H1 (cell line): Measurements from ENCODE around the gene NUP98. TPM values are rescaled to one million over a fixed set of nuclear protein-coding genes. Genes with fewer than 3 reads are reported as not detected.

Experiments used
- CTCF ChIA-PET: fragments of 300-600 bp; sonication (Branson Sonifier 250); formaldehyde crosslinking; loops from one replicate; lab custom pipeline; 2021; ENCODE audit not compliant: partially characterized antibody; lab: Charles Lee
- POLR2A ChIA-PET: fragments of 300-600 bp; sonication (Branson Sonifier 250); formaldehyde crosslinking; loops from one replicate; lab custom pipeline; 2021; ENCODE audit warnings: inconsistent platforms; ENCODE audit not compliant: partially characterized antibody; lab: Charles Lee
- DNase-seq, 2 experiments: peaks; one replicate each; pipeline versions ENCODE4 v3.0.0 to v3.0.0-alpha.2; 2010 to 2022; ENCODE audit warnings: low spot score in 2 of 2, low read depth in 1 of 2, mixed read lengths in 1 of 2
- FAIRE-seq: peaks from 2 replicates; lab custom pipeline; 2011; peaks lifted over from hg19 to GRCh38; lab: Jason Lieb, UNC
- H2AFZ ChIP-seq: 2 replicates; pipeline ENCODE4 v1.8.1; 2012; ENCODE audit warnings: low read length, inconsistent platforms
- H2AK5ac ChIP-seq: 2 replicates; pipeline ENCODE4 v1.6.1; 2013; ENCODE audit warnings: low read depth, low read length
- H2BK120ac ChIP-seq: replicated peaks from 2 replicates; pipeline ENCODE3; 2013; ENCODE audit warnings: low read depth, low read length, inconsistent platforms
- H2BK12ac ChIP-seq: 2 replicates; pipeline ENCODE4 v1.6.1; 2013; ENCODE audit warnings: low read depth, low read length
- H2BK15ac ChIP-seq: 2 replicates; pipeline ENCODE4 v1.6.1; 2013; ENCODE audit warnings: low read length
- H2BK20ac ChIP-seq: 2 replicates; pipeline ENCODE4 v1.6.1; 2013; ENCODE audit warnings: low read length
- H2BK5ac ChIP-seq: 2 replicates; pipeline ENCODE4 v1.6.1; 2013; ENCODE audit warnings: low read depth, low read length
- H3K14ac ChIP-seq: 2 replicates; pipeline ENCODE4 v1.6.1; 2013; ENCODE audit warnings: inconsistent platforms; ENCODE audit not compliant: insufficient read length
- H3K18ac ChIP-seq: 2 replicates; pipeline ENCODE4 v1.6.1; 2013; ENCODE audit warnings: low read length; ENCODE audit errors: extremely low read depth
- H3K23ac ChIP-seq: 2 replicates; pipeline ENCODE4 v1.6.1; 2013; ENCODE audit warnings: inconsistent platforms; ENCODE audit not compliant: insufficient read length
- H3K23me2 ChIP-seq: 2 replicates; pipeline ENCODE4 v1.6.1; 2013; ENCODE audit warnings: low read depth, low read length
- H3K27ac ChIP-seq: 2 replicates; pipeline ENCODE4 v1.6.1; 2011; ENCODE audit warnings: low read depth, low read length, inconsistent platforms
- H3K27me3 ChIP-seq, 4 experiments: replicated peaks in 1 of 4; 1 replicate in 1 of 4; 2 replicates in 3 of 4; pipeline versions ENCODE4 v1.6.1 to v1.8.1; 2011 to 2013; ENCODE audit warnings: low read length in 3 of 4, mild to moderate bottlenecking in 3 of 4, inconsistent platforms in 2 of 4, mixed read lengths in 2 of 4, moderate library complexity in 1 of 4; ENCODE audit not compliant: control insufficient read depth in 3 of 4, insufficient read depth in 3 of 4; ENCODE audit errors: extremely low read depth in 1 of 4
- H3K36me3 ChIP-seq, 4 experiments: 2 replicates each; pipeline versions ENCODE4 v1.6.1 to v1.8.1; 2011 to 2013; ENCODE audit warnings: mild to moderate bottlenecking in 4 of 4, low read length in 3 of 4, moderate library complexity in 2 of 4, control low read depth in 1 of 4, inconsistent platforms in 1 of 4; ENCODE audit not compliant: insufficient read depth in 4 of 4, control insufficient read depth in 2 of 4
- H3K4ac ChIP-seq: replicated peaks from 2 replicates; pipeline ENCODE3; 2013; ENCODE audit warnings: low read length, low read depth, mixed read lengths, inconsistent platforms; ENCODE audit not compliant: insufficient read length
- H3K4me1 ChIP-seq, 4 experiments: replicated peaks in 1 of 4; 1 replicate in 1 of 4; 2 replicates in 3 of 4; pipeline versions ENCODE4 v1.6.1 to v1.8.1; 2011 to 2013; ENCODE audit warnings: low read length in 3 of 4, inconsistent platforms in 2 of 4, mixed read lengths in 1 of 4; ENCODE audit not compliant: insufficient read depth in 4 of 4, control insufficient read depth in 3 of 4
- H3K4me2 ChIP-seq, 2 experiments: 2 replicates each; pipeline versions ENCODE4 v1.6.1 to v1.8.1; 2011 to 2013; ENCODE audit warnings: low read depth in 2 of 2, low read length in 2 of 2, control low read depth in 1 of 2, inconsistent platforms in 1 of 2, mild to moderate bottlenecking in 1 of 2; ENCODE audit not compliant: insufficient read depth in 1 of 2
- H3K4me3 ChIP-seq, 4 experiments: fragments of 200-600, 300-600 bp in 1 of 4; sonication (generic), shearing (Covaris generic), sonication (Bioruptor Twin) in 1 of 4; 2 replicates each; pipeline versions ENCODE4 v1.5.1 to v1.8.1; 2011 to 2016; ENCODE audit warnings: low read length in 4 of 4, low read depth in 3 of 4, control low read depth in 2 of 4, inconsistent platforms in 2 of 4, mild to moderate bottlenecking in 2 of 4, mixed read lengths in 1 of 4, moderate library complexity in 1 of 4; ENCODE audit not compliant: insufficient read depth in 2 of 4; ENCODE audit errors: extremely low read depth in 1 of 4
- H3K56ac ChIP-seq: replicated peaks from 2 replicates; pipeline ENCODE3; 2013; ENCODE audit warnings: low read depth, mild to moderate bottlenecking, mixed read lengths, low read length, inconsistent platforms; ENCODE audit not compliant: insufficient read length
- H3K79me1 ChIP-seq: 2 replicates; pipeline ENCODE4 v1.6.1; 2013; ENCODE audit warnings: low read depth, low read length, control low read depth
- H3K79me2 ChIP-seq, 2 experiments: 2 replicates each; pipeline versions ENCODE4 v1.6.1 to v1.8.1; 2012 to 2013; ENCODE audit warnings: low read length in 2 of 2, mild to moderate bottlenecking in 2 of 2, inconsistent platforms in 1 of 2; ENCODE audit not compliant: insufficient read depth in 2 of 2, control insufficient read depth in 1 of 2
- H3K9ac ChIP-seq, 4 experiments: replicated peaks in 1 of 4; 1 replicate in 1 of 4; 2 replicates in 3 of 4; pipeline versions ENCODE4 v1.6.1 to v1.8.1; 2011 to 2013; ENCODE audit warnings: low read depth in 3 of 4, low read length in 3 of 4, control low read depth in 2 of 4, mild to moderate bottlenecking in 2 of 4, moderate library complexity in 2 of 4, inconsistent platforms in 1 of 4; ENCODE audit errors: extremely low read depth in 1 of 4
- H3K9me3 ChIP-seq, 2 experiments: 2 replicates each; pipeline versions ENCODE4 v1.6.1 to v1.8.1; 2012 to 2013; ENCODE audit warnings: mild to moderate bottlenecking in 2 of 2, moderate library complexity in 2 of 2, control low read depth in 1 of 2, inconsistent platforms in 1 of 2, low read depth in 1 of 2, low read length in 1 of 2, mixed read lengths in 1 of 2; ENCODE audit not compliant: insufficient read depth in 2 of 2
- H4K20me1 ChIP-seq, 2 experiments: replicated peaks in 1 of 2; 2 replicates each; pipeline versions ENCODE3 to v1.8.1; 2011 to 2013; ENCODE audit warnings: inconsistent platforms in 2 of 2, low read length in 2 of 2, mild to moderate bottlenecking in 1 of 2; ENCODE audit not compliant: insufficient read depth in 2 of 2, control insufficient read depth in 1 of 2
- H4K5ac ChIP-seq: 2 replicates; pipeline ENCODE4 v1.6.1; 2013; ENCODE audit warnings: low read length, low read depth, mixed read lengths, inconsistent platforms; ENCODE audit not compliant: insufficient read length
- H4K8ac ChIP-seq: 2 replicates; pipeline ENCODE4 v1.8.0; 2013; ENCODE audit warnings: mild to moderate bottlenecking, moderate library complexity, low read length, inconsistent platforms; ENCODE audit not compliant: insufficient read depth; ENCODE audit errors: extremely low read depth
- H4K91ac ChIP-seq: replicated peaks from 2 replicates; pipeline ENCODE3; 2013; ENCODE audit warnings: low read length, mixed read lengths, inconsistent platforms; ENCODE audit not compliant: insufficient read length
- BRCA1 ChIP-seq: IDR thresholded peaks from 2 replicates; pipeline ENCODE4 v1.6.1; 2012; ENCODE audit warnings: low read depth, low read length, improper control_type of control experiment
- WGBS, 2 experiments: shearing (Covaris generic) in 1 of 2; methylation state at CpG; one replicate each; pipeline versions ENCODE4 v1.1.6 to v1.1.7; 2013 to 2015; ENCODE audit warnings: low lambda C conversion rate in 2 of 2, mixed read lengths in 2 of 2, inconsistent platforms in 1 of 2, low coverage in 1 of 2, missing lambda C conversion rate in 1 of 2; ENCODE audit not compliant: insufficient replicate concordance in 2 of 2, insufficient coverage in 1 of 2, insufficient read length in 1 of 2; ENCODE audit errors: extremely low coverage in 1 of 2, missing lambda C conversion rate in 1 of 2; 5-methylcytosine and 5-hydroxymethylcytosine counted together
- polyA plus RNA-seq, 7 experiments: library from polyadenylated mRNA; depleted of rRNA in 3 of 7; stranded (reverse) in 5 of 7; unstranded in 2 of 7; fragments of >200 nt in 5 of 7; fragments of 200-250 nt in 2 of 7; gene quantifications; 1 replicate in 5 of 7; 2 replicates in 1 of 7; 4 replicates in 1 of 7; pipeline versions ENCODE4 v1.2.1 to v1.2.3, GENCODE V29; 2011 to 2013; ENCODE audit warnings: missing spikeins in 2 of 7, mixed read lengths in 2 of 7
- total RNA-seq: library from RNA; stranded (reverse); fragmentation: NEBNext Ultra II Directional; extraction: Animal tissue kit (Norgen Biotek cat#: 25700); gene quantifications from 2 replicates; pipeline ENCODE4 v1.2.1, GENCODE V29; 2021

NUP98 gene
- total and polyA plus RNA-seq, 2 of the 8 experiments (the other 6 are each of a cell fraction or from before 2014, with no cell fraction given): 98.6 to 261 TPM

DNA sequence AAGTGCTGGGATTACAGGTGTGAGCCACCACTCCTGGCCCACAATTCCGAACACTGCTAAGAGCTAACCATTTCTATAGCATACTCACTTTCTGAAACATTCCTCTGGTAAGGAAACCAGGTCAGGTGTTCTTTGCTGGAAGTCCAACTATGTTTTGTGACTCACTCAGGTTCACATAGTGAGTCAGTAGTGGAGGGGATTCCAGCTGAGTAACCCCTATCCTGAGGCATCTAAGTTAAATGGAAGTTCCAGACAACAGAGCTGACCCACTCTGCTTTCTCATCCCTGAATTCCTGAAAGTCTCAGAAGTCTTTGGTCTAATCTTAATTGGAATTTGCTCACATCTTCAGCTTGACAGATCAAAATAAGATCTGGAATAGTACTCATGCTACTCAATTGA, 123.2 kb downstream of the NUP98 start:
- Histone ChIP-seq H2BK5ac (no peak overlapping the region), H3K56ac (no peak overlapping the region), H3K9ac (no peak overlapping the region), H2BK20ac (no peak overlapping the region), H3K4ac (no peak overlapping the region), H3K23me2 (no peaks in the 10 kb centered on the region), H3K18ac (no peak overlapping the region), H2BK120ac (no peak overlapping the region), H4K8ac (no peak overlapping the region), H2AFZ (no peak overlapping the region), H3K4me2 (no peak overlapping the region)
- WGBS, 2 experiments: no CpG with 5 or more reads among the region's 1 CpG
- CTCF ChIA-PET: no interaction called here
- POLR2A ChIA-PET: interaction anchor here (1.4 kb wide), 1 partner anchor 11 kb away, joined by 3 read pairs; no protein-coding TSS in a partner anchor
- no peak for TF ChIP-seq BRCA1
- TF ChIP-seq, all 59 proteins: peak for 0
- Histone ChIP-seq H4K20me1 (peaks cover 3% of the 10 kb centered on the region in 2 experiments), H3K36me3 (peaks cover 17 to 59% (median 47%) of the 10 kb centered on the region in 4 experiments; a peak in 7 of 8 replicates), H4K91ac (no peak overlapping the region), H3K9me3 (no peaks in the 10 kb centered on the region), H3K4me1 (no peaks in the 10 kb centered on the region), H3K27ac (no peak overlapping the region), H3K14ac (no peak overlapping the region), H4K5ac (no peak overlapping the region), H3K4me3 (no peak overlapping the region), H2BK15ac (no peak overlapping the region), H3K23ac (no peak overlapping the region), H3K79me2 (no peaks in the 10 kb centered on the region), H2AK5ac (no peak overlapping the region), H2BK12ac (no peak overlapping the region), H3K79me1 (no peaks in the 10 kb centered on the region), H3K27me3 (no peaks in the 10 kb centered on the region)
- DNase-seq (peak in 1 of 2 experiments; percentile 5), FAIRE-seq (no peak)
